ENCODE measurements around the gene RB1.
"Not testable (repeated sequence)": the region's sequence is repeated elsewhere in the genome, so short reads cannot be mapped to it uniquely, and the experiment has no call there.

RB1 gene

DNA sequence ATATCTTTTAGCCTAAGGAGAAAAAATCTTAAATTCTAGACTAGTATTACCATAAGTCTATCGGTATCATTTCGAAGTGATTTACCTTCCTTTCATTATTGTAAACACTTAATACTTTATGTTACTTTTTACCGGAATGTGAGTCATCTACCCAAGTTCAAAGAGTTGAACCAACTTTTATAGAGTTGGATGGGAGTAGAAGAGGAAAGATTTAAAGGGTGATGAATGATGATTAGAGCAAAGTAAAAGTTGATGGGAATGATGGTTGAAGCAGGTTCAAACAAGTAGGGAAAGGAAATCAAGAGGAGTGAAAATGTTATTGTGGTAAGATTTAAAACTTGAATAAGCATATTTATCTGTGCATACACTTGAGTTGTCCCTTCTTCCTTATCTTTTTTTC is 120.7 kb downstream of the RB1 start:
- TF ChIP-seq, protein P1, sequence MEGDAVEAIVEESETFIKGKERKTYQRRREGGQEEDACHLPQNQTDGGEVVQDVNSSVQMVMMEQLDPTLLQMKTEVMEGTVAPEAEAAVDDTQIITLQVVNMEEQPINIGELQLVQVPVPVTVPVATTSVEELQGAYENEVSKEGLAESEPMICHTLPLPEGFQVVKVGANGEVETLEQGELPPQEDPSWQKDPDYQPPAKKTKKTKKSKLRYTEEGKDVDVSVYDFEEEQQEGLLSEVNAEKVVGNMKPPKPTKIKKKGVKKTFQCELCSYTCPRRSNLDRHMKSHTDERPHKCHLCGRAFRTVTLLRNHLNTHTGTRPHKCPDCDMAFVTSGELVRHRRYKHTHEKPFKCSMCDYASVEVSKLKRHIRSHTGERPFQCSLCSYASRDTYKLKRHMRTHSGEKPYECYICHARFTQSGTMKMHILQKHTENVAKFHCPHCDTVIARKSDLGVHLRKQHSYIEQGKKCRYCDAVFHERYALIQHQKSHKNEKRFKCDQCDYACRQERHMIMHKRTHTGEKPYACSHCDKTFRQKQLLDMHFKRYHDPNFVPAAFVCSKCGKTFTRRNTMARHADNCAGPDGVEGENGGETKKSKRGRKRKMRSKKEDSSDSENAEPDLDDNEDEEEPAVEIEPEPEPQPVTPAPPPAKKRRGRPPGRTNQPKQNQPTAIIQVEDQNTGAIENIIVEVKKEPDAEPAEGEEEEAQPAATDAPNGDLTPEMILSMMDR (IDR thresholded peaks at IDR 0.05; ENCODE audit: extremely low read depth, missing control alignments): no peak
- no peak for DNase-seq (ENCODE audit: low spot score)

DNA sequence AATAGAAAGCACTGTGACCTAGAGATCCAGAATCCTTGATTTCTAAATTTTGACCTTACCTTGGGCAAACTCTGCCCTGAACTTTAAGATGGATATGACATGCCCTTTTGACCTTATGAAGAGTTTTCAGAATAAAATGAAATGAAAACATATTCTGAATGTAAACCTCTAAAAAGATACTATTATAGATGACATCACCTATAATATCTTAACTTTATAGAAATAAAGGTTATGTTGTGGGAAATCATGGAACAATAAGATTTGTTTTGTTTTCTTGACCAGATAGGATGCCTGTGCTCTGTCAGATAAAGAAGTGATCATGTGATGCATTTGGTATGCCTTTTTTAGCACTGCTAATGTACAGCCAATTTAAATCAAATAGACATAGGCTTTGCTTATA is 122.5 kb downstream of the RB1 start:
- TF ChIP-seq, protein P1 (IDR thresholded peaks at IDR 0.05; ENCODE audit: extremely low read depth, missing control alignments): no peak
- no peak for DNase-seq (ENCODE audit: low spot score)

DNA sequence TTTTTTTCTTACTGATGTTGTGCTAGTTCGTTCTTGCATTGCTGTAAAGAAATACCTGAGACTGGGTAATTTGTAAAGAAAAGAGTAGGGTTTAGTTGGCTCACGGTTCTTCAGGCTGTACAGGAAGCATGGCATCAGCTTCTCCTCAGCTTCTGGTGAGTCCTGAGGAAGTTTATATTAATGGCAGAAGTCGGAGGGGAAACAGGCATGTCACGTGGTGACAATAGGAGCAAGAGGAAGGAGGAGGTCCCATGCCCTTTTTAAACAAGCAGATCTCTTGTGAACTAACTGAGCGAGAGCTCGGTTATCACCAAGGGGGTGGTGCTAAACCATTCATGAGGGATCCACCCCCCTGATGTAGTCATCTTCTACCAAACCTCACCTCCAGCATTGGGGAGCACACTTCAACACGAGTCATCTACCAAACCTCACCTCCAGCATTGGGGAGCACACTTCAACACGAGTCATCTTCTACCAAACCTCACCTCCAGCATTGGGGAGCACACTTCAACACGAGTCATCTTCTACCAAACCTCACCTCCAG is 123.3 kb downstream of the RB1 start:
- not testable (repeated sequence) for DNase-seq (ENCODE audit: low spot score)

DNA sequence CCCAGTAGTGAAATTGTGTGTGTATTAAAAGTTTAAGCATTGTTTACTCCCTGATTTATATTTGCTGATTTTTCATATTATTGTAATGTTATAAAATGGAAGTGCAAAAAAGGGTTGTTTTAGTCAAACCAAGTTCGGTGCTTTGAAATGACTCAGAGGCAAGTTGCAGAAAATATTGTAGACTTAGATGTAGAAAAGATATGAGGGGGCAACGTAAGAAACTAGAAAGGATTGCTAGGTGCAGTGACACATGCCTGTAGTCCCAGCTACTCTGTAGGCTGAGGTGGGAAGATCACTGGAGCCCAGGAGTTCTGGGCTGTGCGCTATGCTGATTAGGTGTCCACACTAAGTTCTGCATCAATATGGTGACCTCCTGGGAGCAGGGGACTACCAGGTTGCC is 125.5 kb downstream of the RB1 start:
- no peak for DNase-seq (ENCODE audit: low spot score)
- TF ChIP-seq, protein P1 (IDR thresholded peaks at IDR 0.05; ENCODE audit: extremely low read depth, missing control alignments): no peak

DNA sequence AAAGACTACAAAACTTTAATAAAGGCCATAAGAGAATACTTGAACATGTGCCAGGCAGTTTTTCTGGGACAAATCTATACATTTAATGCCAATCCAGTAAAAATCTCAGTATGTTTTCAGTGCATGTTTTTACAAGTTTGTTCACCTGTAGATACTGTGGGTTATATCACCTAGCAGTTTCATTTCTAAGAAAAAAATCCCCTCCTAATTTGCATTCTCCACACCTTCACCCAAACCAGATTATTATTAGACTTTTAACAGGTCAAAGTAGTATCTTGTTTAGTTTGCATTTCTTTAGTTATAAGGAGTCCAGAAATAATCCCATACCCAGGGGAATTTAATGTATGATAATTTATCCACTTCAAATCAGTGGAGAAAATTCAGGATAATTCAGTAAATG is 126.3 kb downstream of the RB1 start:
- no peak for DNase-seq (ENCODE audit: low spot score)
- TF ChIP-seq, protein P1 (IDR thresholded peaks at IDR 0.05; ENCODE audit: extremely low read depth, missing control alignments): no peak

DNA sequence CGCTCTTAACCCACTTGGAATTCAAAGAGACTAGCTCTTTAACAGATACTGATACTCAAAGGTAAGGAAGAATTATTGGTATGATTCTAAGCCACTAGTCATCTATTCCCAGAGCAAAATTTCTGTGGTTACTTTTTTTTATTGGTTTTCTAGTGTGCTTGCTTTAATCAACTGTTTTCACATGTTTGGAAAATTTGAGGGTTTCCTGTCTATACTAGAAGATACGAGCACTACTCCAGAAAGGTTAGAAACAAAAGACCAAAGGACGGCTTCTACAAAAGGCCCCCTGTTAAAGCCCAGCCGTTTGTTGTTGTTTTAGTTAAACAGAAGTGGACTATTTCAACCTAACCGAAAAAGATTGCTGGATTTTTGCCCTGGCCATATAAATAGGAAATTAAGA is 127.9 kb downstream of the RB1 start:
- TF ChIP-seq, protein P1 (IDR thresholded peaks at IDR 0.05; ENCODE audit: extremely low read depth, missing control alignments): no peak
- DNase-seq (ENCODE audit: low spot score): no peak

DNA sequence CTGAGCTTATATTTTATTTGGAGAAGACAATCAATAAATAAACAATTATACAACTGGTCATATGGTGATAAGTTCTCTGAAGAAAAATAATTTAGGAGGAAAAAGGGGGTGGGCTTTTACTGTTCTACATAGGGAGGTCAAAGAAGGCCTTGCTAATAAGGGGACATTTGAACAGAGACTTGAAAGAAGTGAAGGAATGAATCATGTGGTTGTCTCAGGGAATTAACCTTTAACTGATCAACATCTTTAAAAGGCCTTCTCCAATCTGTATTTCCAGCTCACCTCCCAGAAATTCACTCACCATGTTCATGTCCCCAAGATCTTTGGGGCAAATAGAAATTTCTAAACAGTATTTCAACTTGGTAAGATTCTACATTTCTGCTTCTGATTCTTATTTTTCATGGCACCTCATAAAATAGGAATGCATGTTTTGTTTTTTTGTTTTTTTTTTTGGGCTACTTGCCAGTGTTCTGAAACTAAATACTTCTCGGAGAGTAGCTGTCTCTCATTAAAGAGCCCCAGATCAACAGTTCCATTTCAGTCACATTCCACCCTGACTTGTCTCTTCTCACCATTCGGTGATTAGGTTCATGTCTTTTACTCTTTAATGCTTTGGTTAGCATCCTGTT is 128.6 kb downstream of the RB1 start:
- TF ChIP-seq, protein P1 (IDR thresholded peaks at IDR 0.05; ENCODE audit: extremely low read depth, missing control alignments): no peak
- DNase-seq (ENCODE audit: low spot score): no peak

DNA sequence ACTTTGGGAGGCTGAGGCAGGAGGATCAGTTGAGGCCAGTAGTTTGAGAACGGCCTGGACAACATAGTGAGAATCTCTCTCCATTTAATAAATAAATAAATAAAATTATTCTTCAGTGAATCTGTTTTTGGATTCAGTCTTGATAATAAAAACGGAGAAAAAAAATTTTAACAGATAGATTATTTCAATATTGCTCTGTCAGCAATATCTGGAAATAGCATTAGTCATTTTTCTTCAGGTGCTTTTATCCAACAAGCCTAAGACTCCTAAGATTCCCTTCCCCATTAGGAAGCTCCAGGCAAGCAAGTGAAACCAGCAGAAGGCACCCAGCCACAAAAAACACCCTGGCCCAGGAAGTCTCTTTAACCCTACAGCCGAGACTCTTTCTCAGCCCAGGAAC is 130.6 kb downstream of the RB1 start:
- TF ChIP-seq, protein P1 (IDR thresholded peaks at IDR 0.05; ENCODE audit: extremely low read depth, missing control alignments): no peak

More for the DNA sequence above, 130.6 kb downstream of the RB1 start:
- DNase-seq (ENCODE audit: low spot score): no peak
